ENCODE results near the gene TXLNG.
"Not testable (repeated sequence)": the region's sequence is repeated elsewhere in the genome, so short reads cannot be mapped to it uniquely, and the experiment has no call there.

GRCh38 chrX:16761500-16761899, 24.8 kb upstream of the TXLNG start:
- not testable (repeated sequence) for TF ChIP-seq POLR2A, CTCF (IDR thresholded peaks at IDR 0.05)

All from lower leg skin (tissue), 3 donors.